Right lobe of liver (tissue), 6 donors: ENCODE measurements around the gene CREB5. TPM values are rescaled to one million over a fixed set of nuclear protein-coding genes. Genes with fewer than 3 reads are reported as not detected.

Source experiments
- ATAC-seq, 4 donors: fragments of 200-7000 bp; cut with Tn5 transposase; one replicate each; pipeline ENCODE4 v1.9.1; 2020; ENCODE audit warnings: mild to moderate bottlenecking in 4 of 4, moderate library complexity in 4 of 4
- DNase-seq, 3 donors: peaks; one replicate each; pipeline ENCODE4 v3.0.0-alpha.2; 2020
- H3K27ac ChIP-seq, 3 donors: fragments of 200-600 bp; one replicate each; pipeline ENCODE4 v1.8.0; 2022
- H3K27me3 ChIP-seq, 2 donors: fragments of 200-600 bp; one replicate each; pipeline ENCODE4 v1.8.0; 2022
- H3K36me3 ChIP-seq, 4 donors: fragments of 200-600 bp; sonication (generic) in 1 of 4; one replicate each; pipeline versions ENCODE4 v1.5.1 to v1.8.0; 2017 to 2022; ENCODE audit warnings: control low read depth in 1 of 4
- H3K4me1 ChIP-seq, 4 donors: fragments of 200-600 bp; sonication (generic) in 1 of 4; one replicate each; pipeline versions ENCODE4 v1.5.1 to v1.8.0; 2017 to 2022; ENCODE audit warnings: control low read depth in 1 of 4
- H3K4me3 ChIP-seq, 3 donors: fragments of 200-600 bp; one replicate each; pipeline ENCODE4 v1.8.0; 2022
- H3K9me3 ChIP-seq, 4 donors: fragments of 200-600 bp; sonication (generic) in 1 of 4; one replicate each; pipeline versions ENCODE4 v1.5.1 to v1.8.0; 2017 to 2022; ENCODE audit warnings: control low read depth in 1 of 4
- CTCF ChIP-seq, 4 donors: fragments of 200-600 bp in 3 of 4; fragments of 450-650 bp in 1 of 4; IDR thresholded peaks; one replicate each; pipeline versions ENCODE4 v1.5.1 to v1.8.0; 2016 to 2022; ENCODE audit warnings: antibody characterized with exemption in 4 of 4, mild to moderate bottlenecking in 2 of 4
- POLR2A ChIP-seq: fragments of 450-650 bp; IDR thresholded peaks from one replicate; pipeline ENCODE4 v1.6.1; 2017; ENCODE audit warnings: antibody characterized with exemption, mild to moderate bottlenecking
- WGBS: methylation state at CpG from one replicate; pipeline ENCODE4 v1.1.6; 2018; ENCODE audit warnings: low coverage, low lambda C conversion rate; ENCODE audit not compliant: insufficient coverage; ENCODE audit errors: missing lambda C conversion rate; 5-methylcytosine and 5-hydroxymethylcytosine counted together
- intact Hi-C, 2 donors: fragments of 100-400 bp; cut with DNase I; formaldehyde crosslinking; loops; one replicate each; pipeline versions ENCODE4 v1.11.2 to v1.14.1; 2022
- total RNA-seq, 6 experiments: library from RNA; depleted of rRNA in 2 of 6; stranded (reverse); fragments of >200 nt in 2 of 6; fragmentation: NEBNext Ultra II Directional in 3 of 6; extraction: Animal tissue kit (Norgen Biotek cat#: 25700) in 3 of 6; gene quantifications; one replicate each; pipeline versions ENCODE4 v1.1.0 to v1.2.4, GENCODE V29; 2016 to 2023
- donor health status: DM: no; HTN: yes; CAD: no.
- donor health status: DM: no; HTN: no; CAD: no.
- donor health status: DM: no; HTN: no; CAD: no.
- donor health status: DM: no; HTN: yes; CAD: no.
- donor health status: DM: no; HTN: yes; CAD: no.

Gene CREB5
- total RNA-seq, 6 experiments from 2014 or later: 0.48 to 6.3 (median 1.4) TPM

- Histone ChIP-seq H3K27me3 (peaks cover 0 to 7% of the 10 kb centered on the region in 2 donors), H3K4me3 (no peak overlapping the region), H3K36me3 (no peaks in the 10 kb centered on the region), H3K27ac (no peak overlapping the region), H3K9me3 (no peaks in the 10 kb centered on the region), H3K4me1 (no peaks in the 10 kb centered on the region)
- no peak for TF ChIP-seq CTCF (IDR thresholded peaks at IDR 0.05)
- TF ChIP-seq POLR2A: no peak
- ATAC-seq: no peak
- intact Hi-C loops: no loop called here
- DNase-seq: no peak
- WGBS: 77% methylated on average over 4 of the region's 6 CpGs
These were observed 169.0 kb downstream of the CREB5 start for GRCh38 chr7:28581351-28581750.

GRCh38 chr7:28582226-28582625, 169.9 kb downstream of the CREB5 start:
- DNase-seq: no peak
- Histone ChIP-seq H3K4me1 (no peaks in the 10 kb centered on the region), H3K4me3 (no peak overlapping the region), H3K27me3 (peaks cover 0 to 5% of the 10 kb centered on the region in 2 donors), H3K27ac (no peak overlapping the region), H3K9me3 (no peaks in the 10 kb centered on the region), H3K36me3 (no peaks in the 10 kb centered on the region)
- TF ChIP-seq POLR2A: no peak
- TF ChIP-seq CTCF (IDR thresholded peaks at IDR 0.05): no peak
- intact Hi-C loops: no loop called here
- 64% methylated on average over 4 of the region's 4 CpGs for WGBS
- no peak for ATAC-seq

- no peak overlapping the region for H3K27ac ChIP-seq
- H3K4me1 ChIP-seq: no peaks in the 10 kb centered on the region
- no peaks in the 10 kb centered on the region for H3K36me3 ChIP-seq
- DNase-seq (no peak), ATAC-seq (no peak)
- intact Hi-C loops: no loop called here
- WGBS: 58% methylated on average over 1 of the region's 4 CpGs
- no peak overlapping the region for H3K4me3 ChIP-seq
- no peaks in the 10 kb centered on the region for H3K27me3 ChIP-seq
- no peaks in the 10 kb centered on the region for H3K9me3 ChIP-seq
- TF ChIP-seq CTCF (IDR thresholded peaks at IDR 0.05) (no peak), POLR2A (no peak)
These were observed 171.9 kb downstream of the CREB5 start for GRCh38 chr7:28584235-28584634.

- TF ChIP-seq CTCF (IDR thresholded peaks at IDR 0.05): no peak
- TF ChIP-seq POLR2A: no peak
- Histone ChIP-seq H3K27me3 (peaks cover 0 to 5% of the 10 kb centered on the region in 2 donors), H3K4me3 (no peak overlapping the region), H3K27ac (no peak overlapping the region), H3K4me1 (no peaks in the 10 kb centered on the region), H3K36me3 (no peaks in the 10 kb centered on the region), H3K9me3 (no peaks in the 10 kb centered on the region)
- ATAC-seq (no peak), DNase-seq (no peak)
- WGBS: 40% methylated on average over 4 of the region's 4 CpGs
- intact Hi-C loops: no loop called here
These were observed 174.4 kb downstream of the CREB5 start for GRCh38 chr7:28586736-28587135.

GRCh38 chr7:28587211-28587610, 174.9 kb downstream of the CREB5 start:
- TF ChIP-seq POLR2A: no peak
- TF ChIP-seq CTCF (IDR thresholded peaks at IDR 0.05): no peak
- Histone ChIP-seq H3K27me3 (peaks cover 0 to 6% of the 10 kb centered on the region in 2 donors), H3K9me3 (no peaks in the 10 kb centered on the region), H3K4me3 (no peak overlapping the region), H3K36me3 (no peaks in the 10 kb centered on the region), H3K4me1 (no peaks in the 10 kb centered on the region), H3K27ac (no peak overlapping the region)
- ATAC-seq (no peak), DNase-seq (no peak)
- intact Hi-C loops: no loop called here
- WGBS: 90% methylated on average over 3 of the region's 3 CpGs
